ENCODE measurements around the gene PARK7. TPM values are rescaled to one million over a fixed set of nuclear protein-coding genes. Genes with fewer than 3 reads are reported as not detected.

The PARK7 gene
- total and polyA plus RNA-seq, 2 experiments from 2014 or later: 178 to 679 TPM

DNA sequence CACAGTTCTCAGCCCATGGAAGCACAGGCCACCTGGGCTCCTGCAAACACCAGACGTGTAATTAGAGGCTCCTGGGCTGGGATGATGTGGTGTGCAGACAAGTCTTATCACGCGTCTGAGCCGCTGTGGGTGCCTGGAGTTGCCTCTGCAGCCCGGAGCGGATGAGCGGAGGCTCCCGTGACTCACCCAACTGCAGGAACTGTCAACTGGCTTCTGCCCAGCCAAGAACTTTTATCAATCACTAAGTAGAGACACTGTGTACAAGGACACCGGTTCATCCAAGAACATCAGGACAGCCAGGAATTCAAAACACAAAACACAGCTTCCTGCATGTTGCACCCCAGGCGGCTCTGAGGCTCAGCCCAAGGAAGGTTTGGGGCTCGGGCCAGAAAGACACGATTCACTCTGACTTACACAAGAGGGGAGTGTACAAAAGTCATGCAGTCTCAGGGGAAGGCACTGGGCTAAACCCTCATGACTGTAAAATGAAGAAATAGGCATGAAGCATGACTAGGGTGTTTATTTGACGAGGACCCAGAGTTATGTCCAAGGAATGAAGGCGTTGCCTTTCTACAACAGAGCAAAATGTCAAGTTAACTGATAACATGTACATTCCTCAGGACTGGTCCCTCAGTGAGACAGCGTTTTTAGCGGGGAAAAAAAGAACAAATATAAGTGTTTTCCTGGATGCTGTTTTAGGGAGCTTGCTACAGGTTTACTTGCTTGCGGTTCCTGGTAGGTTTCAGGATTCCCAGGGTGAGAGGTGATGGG is 43.5 kb downstream of the PARK7 start:
- DNase-seq (ENCODE audit: low spot score): no peak
- H3K9me3 Mint-ChIP-seq: no peaks in the 10 kb centered on the region
- H3K79me2 ChIP-seq (replicated peaks; ENCODE audit: insufficient read depth): 0 out of 2 replicates have a peak, but pooled peaks cover 2% of the 10 kb centered on the region
- no peaks in the 10 kb centered on the region for H3K27me3 Mint-ChIP-seq (ENCODE audit: insufficient read depth, low read depth, poor library complexity)
- H3K4me2 ChIP-seq: peak overlapping the region; percentile 44
- H3K27ac Mint-ChIP-seq: peak overlapping the region; percentile 89
- H4K20me1 ChIP-seq (replicated peaks; ENCODE audit: insufficient read depth): no peaks in the 10 kb centered on the region; the same call in 1 of the 2 replicates
- no peak for TF ChIP-seq POLR2AphosphoS5 (IDR thresholded peaks at IDR 0.05; ENCODE audit: low read depth)
- no peak for TF ChIP-seq EZH2 (IDR thresholded peaks at IDR 0.05; ENCODE audit: low read depth, unreplicated experiment)
- no peak for TF ChIP-seq JUNB (IDR thresholded peaks at IDR 0.05; ENCODE audit: unreplicated experiment)
- no peak for TF ChIP-seq CREB1 (CRISPR knock-in tag; IDR thresholded peaks at IDR 0.05; ENCODE audit: low read depth)
- no peak for TF ChIP-seq STAT1 (IDR thresholded peaks at IDR 0.05; ENCODE audit: unreplicated experiment)
- TF ChIP-seq, protein P1, sequence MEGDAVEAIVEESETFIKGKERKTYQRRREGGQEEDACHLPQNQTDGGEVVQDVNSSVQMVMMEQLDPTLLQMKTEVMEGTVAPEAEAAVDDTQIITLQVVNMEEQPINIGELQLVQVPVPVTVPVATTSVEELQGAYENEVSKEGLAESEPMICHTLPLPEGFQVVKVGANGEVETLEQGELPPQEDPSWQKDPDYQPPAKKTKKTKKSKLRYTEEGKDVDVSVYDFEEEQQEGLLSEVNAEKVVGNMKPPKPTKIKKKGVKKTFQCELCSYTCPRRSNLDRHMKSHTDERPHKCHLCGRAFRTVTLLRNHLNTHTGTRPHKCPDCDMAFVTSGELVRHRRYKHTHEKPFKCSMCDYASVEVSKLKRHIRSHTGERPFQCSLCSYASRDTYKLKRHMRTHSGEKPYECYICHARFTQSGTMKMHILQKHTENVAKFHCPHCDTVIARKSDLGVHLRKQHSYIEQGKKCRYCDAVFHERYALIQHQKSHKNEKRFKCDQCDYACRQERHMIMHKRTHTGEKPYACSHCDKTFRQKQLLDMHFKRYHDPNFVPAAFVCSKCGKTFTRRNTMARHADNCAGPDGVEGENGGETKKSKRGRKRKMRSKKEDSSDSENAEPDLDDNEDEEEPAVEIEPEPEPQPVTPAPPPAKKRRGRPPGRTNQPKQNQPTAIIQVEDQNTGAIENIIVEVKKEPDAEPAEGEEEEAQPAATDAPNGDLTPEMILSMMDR (conservative IDR thresholded peaks at IDR 0.05; ENCODE audit: low read depth in 2 of 2): no peak
- TF ChIP-seq ZNF114 (CRISPR knock-in tag; IDR thresholded peaks at IDR 0.05): no peak
- no peak for TF ChIP-seq EZH2phosphoT487 (IDR thresholded peaks at IDR 0.05; ENCODE audit: unreplicated experiment)
- no peak for TF ChIP-seq ZNF331 (CRISPR knock-in tag; IDR thresholded peaks at IDR 0.05; ENCODE audit: low read depth)
- TF ChIP-seq, protein P2, sequence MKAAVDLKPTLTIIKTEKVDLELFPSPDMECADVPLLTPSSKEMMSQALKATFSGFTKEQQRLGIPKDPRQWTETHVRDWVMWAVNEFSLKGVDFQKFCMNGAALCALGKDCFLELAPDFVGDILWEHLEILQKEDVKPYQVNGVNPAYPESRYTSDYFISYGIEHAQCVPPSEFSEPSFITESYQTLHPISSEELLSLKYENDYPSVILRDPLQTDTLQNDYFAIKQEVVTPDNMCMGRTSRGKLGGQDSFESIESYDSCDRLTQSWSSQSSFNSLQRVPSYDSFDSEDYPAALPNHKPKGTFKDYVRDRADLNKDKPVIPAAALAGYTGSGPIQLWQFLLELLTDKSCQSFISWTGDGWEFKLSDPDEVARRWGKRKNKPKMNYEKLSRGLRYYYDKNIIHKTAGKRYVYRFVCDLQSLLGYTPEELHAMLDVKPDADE (IDR thresholded peaks at IDR 0.05): no peak
- no peak for TF ChIP-seq NANOG (IDR thresholded peaks at IDR 0.05; ENCODE audit: borderline replicate concordance)
- TF ChIP-seq, protein P3, sequence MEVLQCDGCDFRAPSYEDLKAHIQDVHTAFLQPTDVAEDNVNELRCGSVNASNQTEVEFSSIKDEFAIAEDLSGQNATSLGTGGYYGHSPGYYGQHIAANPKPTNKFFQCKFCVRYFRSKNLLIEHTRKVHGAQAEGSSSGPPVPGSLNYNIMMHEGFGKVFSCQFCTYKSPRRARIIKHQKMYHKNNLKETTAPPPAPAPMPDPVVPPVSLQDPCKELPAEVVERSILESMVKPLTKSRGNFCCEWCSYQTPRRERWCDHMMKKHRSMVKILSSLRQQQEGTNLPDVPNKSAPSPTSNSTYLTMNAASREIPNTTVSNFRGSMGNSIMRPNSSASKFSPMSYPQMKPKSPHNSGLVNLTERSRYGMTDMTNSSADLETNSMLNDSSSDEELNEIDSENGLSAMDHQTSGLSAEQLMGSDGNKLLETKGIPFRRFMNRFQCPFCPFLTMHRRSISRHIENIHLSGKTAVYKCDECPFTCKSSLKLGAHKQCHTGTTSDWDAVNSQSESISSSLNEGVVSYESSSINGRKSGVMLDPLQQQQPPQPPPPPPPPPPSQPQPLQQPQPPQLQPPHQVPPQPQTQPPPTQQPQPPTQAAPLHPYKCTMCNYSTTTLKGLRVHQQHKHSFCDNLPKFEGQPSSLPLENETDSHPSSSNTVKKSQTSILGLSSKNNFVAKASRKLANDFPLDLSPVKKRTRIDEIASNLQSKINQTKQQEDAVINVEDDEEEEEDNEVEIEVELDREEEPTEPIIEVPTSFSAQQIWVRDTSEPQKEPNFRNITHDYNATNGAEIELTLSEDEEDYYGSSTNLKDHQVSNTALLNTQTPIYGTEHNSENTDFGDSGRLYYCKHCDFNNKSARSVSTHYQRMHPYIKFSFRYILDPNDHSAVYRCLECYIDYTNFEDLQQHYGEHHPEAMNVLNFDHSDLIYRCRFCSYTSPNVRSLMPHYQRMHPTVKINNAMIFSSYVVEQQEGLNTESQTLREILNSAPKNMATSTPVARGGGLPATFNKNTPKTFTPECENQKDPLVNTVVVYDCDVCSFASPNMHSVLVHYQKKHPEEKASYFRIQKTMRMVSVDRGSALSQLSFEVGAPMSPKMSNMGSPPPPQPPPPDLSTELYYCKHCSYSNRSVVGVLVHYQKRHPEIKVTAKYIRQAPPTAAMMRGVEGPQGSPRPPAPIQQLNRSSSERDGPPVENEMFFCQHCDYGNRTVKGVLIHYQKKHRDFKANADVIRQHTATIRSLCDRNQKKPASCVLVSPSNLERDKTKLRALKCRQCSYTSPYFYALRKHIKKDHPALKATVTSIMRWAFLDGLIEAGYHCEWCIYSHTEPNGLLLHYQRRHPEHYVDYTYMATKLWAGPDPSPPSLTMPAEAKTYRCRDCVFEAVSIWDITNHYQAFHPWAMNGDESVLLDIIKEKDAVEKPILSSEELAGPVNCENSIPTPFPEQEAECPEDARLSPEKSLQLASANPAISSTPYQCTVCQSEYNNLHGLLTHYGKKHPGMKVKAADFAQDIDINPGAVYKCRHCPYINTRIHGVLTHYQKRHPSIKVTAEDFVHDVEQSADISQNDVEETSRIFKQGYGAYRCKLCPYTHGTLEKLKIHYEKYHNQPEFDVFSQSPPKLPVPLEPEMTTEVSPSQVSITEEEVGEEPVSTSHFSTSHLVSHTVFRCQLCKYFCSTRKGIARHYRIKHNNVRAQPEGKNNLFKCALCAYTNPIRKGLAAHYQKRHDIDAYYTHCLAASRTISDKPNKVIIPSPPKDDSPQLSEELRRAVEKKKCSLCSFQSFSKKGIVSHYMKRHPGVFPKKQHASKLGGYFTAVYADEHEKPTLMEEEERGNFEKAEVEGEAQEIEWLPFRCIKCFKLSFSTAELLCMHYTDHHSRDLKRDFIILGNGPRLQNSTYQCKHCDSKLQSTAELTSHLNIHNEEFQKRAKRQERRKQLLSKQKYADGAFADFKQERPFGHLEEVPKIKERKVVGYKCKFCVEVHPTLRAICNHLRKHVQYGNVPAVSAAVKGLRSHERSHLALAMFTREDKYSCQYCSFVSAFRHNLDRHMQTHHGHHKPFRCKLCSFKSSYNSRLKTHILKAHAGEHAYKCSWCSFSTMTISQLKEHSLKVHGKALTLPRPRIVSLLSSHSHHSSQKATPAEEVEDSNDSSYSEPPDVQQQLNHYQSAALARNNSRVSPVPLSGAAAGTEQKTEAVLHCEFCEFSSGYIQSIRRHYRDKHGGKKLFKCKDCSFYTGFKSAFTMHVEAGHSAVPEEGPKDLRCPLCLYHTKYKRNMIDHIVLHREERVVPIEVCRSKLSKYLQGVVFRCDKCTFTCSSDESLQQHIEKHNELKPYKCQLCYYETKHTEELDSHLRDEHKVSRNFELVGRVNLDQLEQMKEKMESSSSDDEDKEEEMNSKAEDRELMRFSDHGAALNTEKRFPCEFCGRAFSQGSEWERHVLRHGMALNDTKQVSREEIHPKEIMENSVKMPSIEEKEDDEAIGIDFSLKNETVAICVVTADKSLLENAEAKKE (CRISPR knock-in tag; IDR thresholded peaks at IDR 0.05): no peak
- TF ChIP-seq, protein P4, sequence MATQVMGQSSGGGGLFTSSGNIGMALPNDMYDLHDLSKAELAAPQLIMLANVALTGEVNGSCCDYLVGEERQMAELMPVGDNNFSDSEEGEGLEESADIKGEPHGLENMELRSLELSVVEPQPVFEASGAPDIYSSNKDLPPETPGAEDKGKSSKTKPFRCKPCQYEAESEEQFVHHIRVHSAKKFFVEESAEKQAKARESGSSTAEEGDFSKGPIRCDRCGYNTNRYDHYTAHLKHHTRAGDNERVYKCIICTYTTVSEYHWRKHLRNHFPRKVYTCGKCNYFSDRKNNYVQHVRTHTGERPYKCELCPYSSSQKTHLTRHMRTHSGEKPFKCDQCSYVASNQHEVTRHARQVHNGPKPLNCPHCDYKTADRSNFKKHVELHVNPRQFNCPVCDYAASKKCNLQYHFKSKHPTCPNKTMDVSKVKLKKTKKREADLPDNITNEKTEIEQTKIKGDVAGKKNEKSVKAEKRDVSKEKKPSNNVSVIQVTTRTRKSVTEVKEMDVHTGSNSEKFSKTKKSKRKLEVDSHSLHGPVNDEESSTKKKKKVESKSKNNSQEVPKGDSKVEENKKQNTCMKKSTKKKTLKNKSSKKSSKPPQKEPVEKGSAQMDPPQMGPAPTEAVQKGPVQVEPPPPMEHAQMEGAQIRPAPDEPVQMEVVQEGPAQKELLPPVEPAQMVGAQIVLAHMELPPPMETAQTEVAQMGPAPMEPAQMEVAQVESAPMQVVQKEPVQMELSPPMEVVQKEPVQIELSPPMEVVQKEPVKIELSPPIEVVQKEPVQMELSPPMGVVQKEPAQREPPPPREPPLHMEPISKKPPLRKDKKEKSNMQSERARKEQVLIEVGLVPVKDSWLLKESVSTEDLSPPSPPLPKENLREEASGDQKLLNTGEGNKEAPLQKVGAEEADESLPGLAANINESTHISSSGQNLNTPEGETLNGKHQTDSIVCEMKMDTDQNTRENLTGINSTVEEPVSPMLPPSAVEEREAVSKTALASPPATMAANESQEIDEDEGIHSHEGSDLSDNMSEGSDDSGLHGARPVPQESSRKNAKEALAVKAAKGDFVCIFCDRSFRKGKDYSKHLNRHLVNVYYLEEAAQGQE (IDR thresholded peaks at IDR 0.05; ENCODE audit: unreplicated experiment): no peak
- no peak overlapping the region for H3K4me3 ChIP-seq
- H3F3A ChIP-seq (replicated peaks; ENCODE audit: low read depth): peaks cover 7% of the 10 kb centered on the region
- H3K36me3 Mint-ChIP-seq (ENCODE audit: low read depth): peaks cover 2% of the 10 kb centered on the region; the same call in 1 of the 3 replicates
- peak; percentile 22 for ATAC-seq
- no peak overlapping the region for H2AFZ ChIP-seq
- no peaks in the 10 kb centered on the region for H3K27me3 ChIP-seq (ENCODE audit: insufficient read depth)
- peak overlapping the region; percentile 82 for H3K27ac ChIP-seq (ENCODE audit: low read depth)
- peaks cover 40% of the 10 kb centered on the region for H3K4me1 ChIP-seq (ENCODE audit: insufficient read depth)
- H3K4me1 Mint-ChIP-seq: peaks cover 35% of the 10 kb centered on the region
- no peaks in the 10 kb centered on the region for H3K36me3 ChIP-seq (ENCODE audit: insufficient read depth)
- H3K9me2 ChIP-seq (ENCODE audit: insufficient read depth): no peaks in the 10 kb centered on the region
- H3K4me3 Mint-ChIP-seq: no peak overlapping the region

Data from GM23338 (cell line).